Tibial artery (tissue), 4 donors: ENCODE measurements around the gene DQX1.
A peak's percentile ranks its signal among the peaks of the same experiment; 100 is the strongest.

Experiments used
- DNase-seq, 2 donors: peaks; one replicate each; pipeline ENCODE4 v3.0.0-alpha.2; 2019
- H3K27ac ChIP-seq, 2 donors: fragments of 200-600 bp; sonication (generic) in 1 of 2; 1 replicate in 1 of 2; 2 replicates in 1 of 2; pipeline ENCODE4 v1.5.1; 2018 to 2019; ENCODE audit warnings: mild to moderate bottlenecking in 1 of 2
- H3K27me3 ChIP-seq, 2 donors: fragments of 200-600 bp; sonication (generic) in 1 of 2; one replicate each; pipeline versions ENCODE4 v1.5.1 to v1.6.0; 2016 to 2019
- H3K36me3 ChIP-seq, 3 donors: fragments of 200-600 bp; sonication (generic) in 2 of 3; one replicate each; pipeline ENCODE4 v1.5.1; 2016 to 2019; ENCODE audit warnings: mild to moderate bottlenecking in 2 of 3
- H3K4me1 ChIP-seq, 4 donors: fragments of 200-600 bp; sonication (generic) in 2 of 4; 1 replicate in 3 of 4; 2 replicates in 1 of 4; pipeline ENCODE4 v1.5.1; 2016 to 2019
- H3K4me3 ChIP-seq, 2 donors: fragments of 200-600 bp; sonication (generic) in 1 of 2; 1 replicate in 1 of 2; 2 replicates in 1 of 2; pipeline ENCODE4 v1.5.1; 2018 to 2019; ENCODE audit warnings: mild to moderate bottlenecking in 2 of 2
- H3K9me3 ChIP-seq, 3 donors: fragments of 200-600 bp; sonication (generic) in 1 of 3; one replicate each; pipeline ENCODE4 v1.5.1; 2016 to 2019
- CTCF ChIP-seq, 2 experiments: fragments of 200-600 bp in 1 of 2; fragments of 450-650 bp in 1 of 2; IDR thresholded peaks; one replicate each; pipeline ENCODE4 v1.5.1; 2017 to 2019; ENCODE audit warnings: antibody characterized with exemption in 2 of 2, mild to moderate bottlenecking in 1 of 2, moderate library complexity in 1 of 2
- intact Hi-C: fragments of 100-400 bp; cut with DNase I; formaldehyde crosslinking; loops from one replicate; pipeline ENCODE4 v1.15.0; 2023; ENCODE audit warnings: low total_unique reads

Gene DQX1

DNA sequence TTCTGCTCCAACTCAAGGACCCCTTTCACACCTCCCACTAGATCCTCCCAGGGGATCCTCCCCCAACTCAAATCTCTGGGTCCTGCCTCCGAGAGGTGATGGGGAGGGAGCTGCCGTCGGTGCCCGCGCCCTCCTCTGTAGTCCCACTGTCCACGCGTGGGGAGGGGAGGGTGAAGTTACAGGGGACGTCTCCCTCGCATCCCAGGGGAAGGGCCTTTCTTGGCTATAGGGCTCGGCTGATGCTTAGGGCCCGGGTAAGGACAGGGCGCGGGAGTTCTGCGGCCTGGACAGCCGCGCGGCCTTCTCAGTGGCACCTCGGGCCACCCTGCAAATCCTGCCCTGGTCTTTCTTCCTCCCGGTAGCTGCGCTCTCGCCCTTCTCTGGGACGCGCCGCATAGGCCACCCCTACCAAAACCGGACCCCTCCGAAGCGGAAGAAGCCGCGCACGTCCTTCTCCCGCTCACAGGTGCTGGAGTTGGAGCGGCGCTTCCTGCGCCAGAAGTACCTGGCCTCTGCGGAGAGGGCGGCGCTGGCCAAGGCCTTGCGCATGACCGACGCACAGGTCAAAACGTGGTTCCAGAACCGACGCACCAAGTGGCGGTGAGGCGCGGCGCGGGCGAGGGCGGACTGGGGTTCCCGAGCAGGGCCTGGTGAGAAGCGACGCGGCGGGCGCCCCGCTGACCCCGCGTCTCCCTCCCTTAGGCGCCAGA is 10.6 kb downstream of the DQX1 start:
- Histone ChIP-seq H3K4me3 (peak overlapping the region; percentile 17 to 41), H3K9me3 (no peaks in the 10 kb centered on the region), H3K27me3 (peaks cover 20 to 100% of the 10 kb centered on the region in 2 donors), H3K4me1 (peaks cover 0 to 31% (median 28%) of the 10 kb centered on the region in 4 donors), H3K27ac (no peak overlapping the region), H3K36me3 (no peaks in the 10 kb centered on the region)
- no peak for TF ChIP-seq CTCF (IDR thresholded peaks at IDR 0.05)
- intact Hi-C loops = no loop called here
- DNase-seq = no peak

GRCh38 chr2:74514368-74515270 is 11.4 kb downstream of the DQX1 start, which contains the start of gene TLX2:
TLX2 (plus strand) TSS chr2:74514450; CDS start chr2:74514807, 357 bp downstream.
- DNase-seq = no peak
- H3K27ac ChIP-seq = no peak within 1 kb of the TSS
- peak within 1 kb of the TSS in 1 of 2 donors; percentile 19 for H3K4me3 ChIP-seq
- no peak for TF ChIP-seq CTCF (IDR thresholded peaks at IDR 0.05)
- peaks cover 0 to 31% (median 28%) of the 10 kb centered on the region in 4 donors for H3K4me1 ChIP-seq
- peaks cover 20 to 100% of the 10 kb centered on the region in 2 donors for H3K27me3 ChIP-seq
- intact Hi-C loops = no loop called here
- no peaks in the 10 kb centered on the region for H3K9me3 ChIP-seq
- no peaks in the 10 kb centered on the region for H3K36me3 ChIP-seq

DNA sequence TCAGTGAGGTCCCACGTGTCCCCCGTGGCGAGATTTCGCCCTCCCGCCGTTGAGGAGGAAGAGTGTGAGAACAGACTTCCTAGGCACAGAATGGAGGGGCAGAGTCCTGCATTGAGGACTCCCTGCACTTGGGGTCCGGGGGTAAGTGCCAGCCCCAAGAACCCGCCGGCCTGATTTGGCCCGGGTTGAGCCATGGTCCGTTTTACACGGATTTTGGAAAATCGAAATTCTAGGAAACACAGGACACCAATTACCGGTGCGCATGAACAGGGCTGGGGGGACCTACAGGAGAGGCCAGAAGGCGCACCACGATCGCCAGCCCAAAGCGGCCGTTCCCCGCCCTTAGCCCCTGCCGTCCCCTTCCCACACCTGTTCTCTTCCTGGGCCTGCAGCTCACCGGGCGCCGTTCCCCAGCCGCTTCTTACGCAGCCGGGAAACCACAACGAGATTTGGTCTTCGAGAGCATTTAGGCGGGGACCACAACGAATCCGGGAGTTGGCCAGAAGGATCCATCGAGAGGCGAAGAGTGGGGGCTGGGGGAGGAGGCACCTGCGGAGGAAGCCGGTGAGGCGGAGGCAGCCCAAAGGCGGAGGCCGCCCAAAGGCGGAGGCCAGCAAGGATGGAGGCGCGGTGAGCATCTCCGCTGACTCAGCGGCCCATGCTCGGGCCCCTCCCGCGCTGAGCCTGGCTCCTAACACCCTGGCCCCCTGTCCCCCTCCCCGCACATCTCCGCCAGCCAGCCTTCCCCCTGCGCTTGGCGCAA is 12.2 kb downstream of the DQX1 start:
- no peaks in the 10 kb centered on the region for H3K36me3 ChIP-seq
- no peaks in the 10 kb centered on the region for H3K9me3 ChIP-seq
- H3K4me1 ChIP-seq = peaks cover 0 to 31% (median 28%) of the 10 kb centered on the region in 4 donors
- peak overlapping the region in 1 of 2 donors; percentile 19 for H3K4me3 ChIP-seq
- intact Hi-C loops = no loop called here
- no peak for TF ChIP-seq CTCF (IDR thresholded peaks at IDR 0.05)
- H3K27me3 ChIP-seq = peaks cover 20 to 91% of the 10 kb centered on the region in 2 donors
- no peak overlapping the region for H3K27ac ChIP-seq
- DNase-seq = no peak

- intact Hi-C loops = no loop called here
- DNase-seq = no peak
These were observed 13.1 kb downstream of the DQX1 start for GRCh38 chr2:74512744-74513604.

More at GRCh38 chr2:74512744-74513604, 13.1 kb downstream of the DQX1 start:
- H3K4me1 ChIP-seq = peaks cover 0 to 35% (median 30%) of the 10 kb centered on the region in 4 donors
- H3K36me3 ChIP-seq = no peaks in the 10 kb centered on the region
- TF ChIP-seq CTCF (IDR thresholded peaks at IDR 0.05) = no peak
- H3K27ac ChIP-seq = no peak overlapping the region
- H3K9me3 ChIP-seq = no peaks in the 10 kb centered on the region
- H3K4me3 ChIP-seq = no peak overlapping the region
- H3K27me3 ChIP-seq = peaks cover 17 to 88% of the 10 kb centered on the region in 2 donors
